Femur (tissue), 1 donor: ENCODE measurements around the gene KLK11.

Source experiments
- DNase-seq: peaks from one replicate; pipeline ENCODE4 v3.0.0-alpha.2; 2017

Gene KLK11

DNA sequence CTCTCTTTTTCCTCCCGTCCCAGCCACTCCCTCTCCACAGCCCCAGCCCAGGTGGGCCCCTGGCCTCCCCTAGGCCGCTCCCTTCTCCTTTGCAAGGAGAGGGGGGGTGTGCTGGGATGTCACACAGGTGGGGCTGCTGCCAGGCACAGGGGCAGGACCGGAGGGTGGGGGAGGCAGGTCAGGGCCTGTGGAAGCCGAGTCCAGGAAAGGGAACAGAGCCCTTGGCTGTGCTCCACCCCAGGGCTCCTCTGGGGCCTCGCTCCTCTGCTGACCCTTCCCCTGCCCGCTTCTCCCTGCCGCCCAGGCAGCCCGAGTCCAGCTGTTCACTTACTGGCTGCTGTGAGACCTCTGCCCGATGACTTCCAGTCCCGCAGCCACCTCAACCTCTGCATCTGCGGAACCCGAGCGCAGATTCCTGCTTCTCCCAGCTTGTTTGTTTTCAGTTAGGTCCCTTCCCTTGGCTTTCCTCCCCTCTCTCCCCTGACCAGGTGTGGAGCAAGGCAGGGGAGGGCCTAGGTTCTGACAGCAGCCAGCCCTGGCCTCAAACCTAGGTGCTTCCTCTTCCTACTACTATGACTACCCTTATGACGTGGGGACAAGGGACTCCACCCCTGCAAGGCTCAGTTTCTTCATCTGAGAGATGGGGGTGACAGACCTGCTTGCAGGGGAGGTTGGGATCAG is 850 bp upstream of the KLK11 start:
- no peak for DNase-seq

DNA sequence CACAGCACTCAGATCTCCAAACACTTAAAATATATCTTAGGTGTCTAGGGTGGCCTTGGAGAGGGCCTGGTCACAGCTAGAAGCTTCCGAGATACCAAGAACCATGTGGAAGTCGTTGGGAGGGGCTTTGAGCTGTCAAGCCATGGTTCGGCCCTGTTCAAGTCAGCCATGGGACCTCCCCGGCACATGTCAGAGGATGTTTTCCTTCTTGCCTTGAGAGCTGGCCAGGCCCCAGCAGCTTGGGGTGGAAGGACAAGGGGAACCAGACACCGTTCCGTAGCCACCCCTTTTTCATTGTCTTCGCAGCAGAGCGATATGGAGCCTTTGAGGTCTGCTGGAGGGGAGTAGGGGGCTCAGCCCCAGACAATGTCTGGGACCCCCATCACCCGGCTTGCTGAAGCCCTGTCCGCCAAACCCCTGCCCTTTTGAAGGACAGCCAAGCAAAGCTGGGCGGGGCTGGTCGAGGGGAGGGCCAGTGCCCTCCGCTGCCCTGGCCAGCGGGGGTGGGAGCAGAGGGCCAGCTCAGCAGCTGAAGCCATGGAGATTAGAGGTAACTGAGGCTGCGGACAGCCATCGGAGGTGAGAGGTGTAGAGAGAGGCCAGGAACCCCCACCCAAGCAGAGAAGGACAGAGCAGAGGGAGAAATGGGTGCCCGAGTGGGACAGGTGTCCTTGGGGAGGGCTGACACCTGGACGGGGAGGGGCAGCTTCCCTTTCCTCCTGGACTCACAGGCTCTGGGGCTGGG is 435 bp downstream of the KLK11 start:
- DNase-seq: no peak

DNA sequence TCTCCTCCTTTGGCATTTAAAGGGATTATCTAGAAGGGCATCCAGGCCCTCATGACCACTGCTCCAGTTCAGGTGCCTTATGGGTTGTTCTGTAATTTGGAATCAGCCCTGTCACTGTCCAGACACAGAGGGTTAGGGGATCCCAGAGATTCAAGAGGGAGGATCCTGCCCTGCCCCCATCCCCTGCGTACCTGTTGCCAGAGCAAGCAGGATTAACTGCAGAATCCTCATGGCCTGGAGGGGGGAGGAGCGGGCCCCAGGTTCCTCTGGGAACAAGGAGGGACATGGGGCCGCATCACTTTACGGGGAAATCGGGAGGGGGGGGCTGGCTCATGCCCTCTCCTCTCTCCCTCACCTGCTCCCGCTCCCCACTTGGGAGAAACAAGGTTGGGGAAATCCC is 1.0 kb downstream of the KLK11 start:
- no peak for DNase-seq

DNA sequence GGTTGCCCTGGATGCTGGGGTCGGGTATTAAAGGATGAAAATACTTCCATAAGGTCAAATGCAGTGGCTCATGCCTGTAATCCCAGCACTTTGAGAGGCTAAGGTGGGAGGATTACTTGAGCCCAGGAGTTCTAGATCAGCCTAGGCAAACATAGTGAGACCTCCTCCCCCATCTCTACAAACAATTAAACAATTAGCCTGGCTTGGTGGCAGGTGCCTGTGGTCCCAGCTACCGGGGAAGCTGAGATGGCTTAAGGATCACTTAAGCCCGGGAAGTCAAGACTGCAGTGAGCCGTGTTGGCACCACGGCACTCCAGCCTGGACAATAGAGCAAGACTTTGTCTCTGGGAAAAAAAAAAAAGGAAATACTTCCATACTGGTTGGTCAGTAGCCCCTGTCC is 1.5 kb downstream of the KLK11 start:
- DNase-seq: no peak

DNA sequence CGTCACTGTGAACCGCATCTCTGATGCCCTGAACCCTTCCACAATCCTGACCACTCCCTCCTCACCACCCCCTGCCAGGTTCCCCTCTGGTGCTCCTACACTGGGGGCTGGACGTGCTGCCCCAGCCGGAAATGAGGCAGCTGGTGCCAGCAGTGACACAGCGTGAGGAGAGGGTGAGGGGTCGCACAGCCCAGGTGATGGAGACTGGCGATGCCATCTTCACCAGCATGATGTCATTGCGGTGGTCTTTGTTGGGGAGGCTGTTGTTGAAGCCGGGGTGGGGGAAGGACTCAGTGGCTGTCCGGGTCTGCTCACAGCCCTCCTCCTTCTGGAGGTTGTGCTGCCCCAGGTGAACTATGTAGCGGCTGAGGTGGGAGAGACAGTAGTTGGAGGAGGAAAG is 2.5 kb downstream of the KLK11 start:
- DNase-seq: no peak

DNA sequence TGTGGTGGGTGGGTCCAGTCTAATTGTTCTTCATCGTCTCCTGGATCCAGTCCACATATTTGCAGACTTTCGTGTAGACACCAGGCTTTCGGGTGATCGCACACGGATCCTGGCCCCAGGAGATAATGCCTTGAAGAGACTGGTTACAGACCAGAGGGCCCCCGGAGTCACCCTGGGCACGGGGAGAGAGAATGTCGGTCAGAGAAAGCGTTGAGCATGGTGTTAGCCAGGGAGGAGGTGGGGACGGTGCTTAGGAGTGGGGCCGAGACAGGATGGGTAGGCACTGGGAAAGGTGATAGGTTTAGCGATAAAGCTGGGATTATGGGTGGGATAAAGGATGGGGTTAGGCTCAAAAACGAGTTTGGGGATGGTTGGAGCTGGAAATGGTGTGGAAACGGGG is 3.9 kb downstream of the KLK11 start:
- DNase-seq: no peak

DNA sequence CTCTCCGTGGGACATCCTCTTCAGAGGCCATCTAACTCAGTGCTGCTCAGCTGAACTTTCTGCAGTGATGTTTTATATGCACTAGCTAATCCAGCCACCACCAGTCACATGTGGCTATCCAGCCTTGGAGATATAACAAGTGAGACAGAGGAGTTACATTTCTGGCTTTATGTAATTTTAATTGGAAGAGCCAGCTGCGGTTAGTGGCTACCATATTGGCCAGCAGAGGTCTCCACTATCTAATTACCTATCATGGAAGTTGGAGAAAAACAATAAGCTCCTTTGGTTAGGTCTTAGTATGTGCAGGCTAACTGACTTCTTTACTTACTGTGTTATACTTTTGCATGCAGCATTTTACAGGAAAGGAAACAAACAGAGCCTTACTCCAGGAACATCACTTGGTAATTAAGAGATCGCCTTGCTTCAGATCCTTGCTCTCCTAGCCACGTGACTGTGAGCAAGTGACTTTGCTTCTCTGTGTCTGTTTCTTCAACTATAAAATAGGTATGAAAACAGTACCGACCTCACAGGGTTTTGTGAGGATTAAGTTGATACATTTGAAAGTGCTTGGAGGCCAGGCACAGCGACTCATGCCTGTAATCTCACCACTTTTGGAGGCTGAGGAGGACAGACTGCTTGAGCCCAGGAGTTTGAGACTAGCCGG is 5.3 kb downstream of the KLK11 start:
- no peak for DNase-seq

DNA sequence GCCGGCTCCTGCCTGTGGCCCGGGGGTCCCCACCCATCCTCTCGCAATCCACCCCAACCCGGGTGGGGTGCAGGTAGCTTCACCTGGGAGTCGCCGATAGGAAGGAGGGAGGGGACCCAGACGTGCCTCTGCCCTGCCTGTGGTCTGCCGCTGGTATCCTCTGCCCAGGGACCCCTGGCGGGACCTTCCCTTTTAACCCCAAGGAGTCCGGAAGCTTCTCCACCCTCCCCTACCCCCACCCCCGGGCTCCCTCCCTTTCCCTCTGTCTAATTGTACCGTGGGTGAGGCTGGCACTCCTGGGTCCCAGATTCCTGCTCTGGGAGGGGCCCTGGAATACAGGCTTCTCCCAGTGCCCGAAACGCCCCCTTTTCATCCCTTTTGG is 6.9 kb downstream of the KLK11 start, which contains the start of gene KLK10:
Gene KLK10, minus strand, starts transcription at position 166 of the 382 bp plus-strand sequence. CDS start 579 bp downstream, outside the sequence.
- DNase-seq: no peak

DNA sequence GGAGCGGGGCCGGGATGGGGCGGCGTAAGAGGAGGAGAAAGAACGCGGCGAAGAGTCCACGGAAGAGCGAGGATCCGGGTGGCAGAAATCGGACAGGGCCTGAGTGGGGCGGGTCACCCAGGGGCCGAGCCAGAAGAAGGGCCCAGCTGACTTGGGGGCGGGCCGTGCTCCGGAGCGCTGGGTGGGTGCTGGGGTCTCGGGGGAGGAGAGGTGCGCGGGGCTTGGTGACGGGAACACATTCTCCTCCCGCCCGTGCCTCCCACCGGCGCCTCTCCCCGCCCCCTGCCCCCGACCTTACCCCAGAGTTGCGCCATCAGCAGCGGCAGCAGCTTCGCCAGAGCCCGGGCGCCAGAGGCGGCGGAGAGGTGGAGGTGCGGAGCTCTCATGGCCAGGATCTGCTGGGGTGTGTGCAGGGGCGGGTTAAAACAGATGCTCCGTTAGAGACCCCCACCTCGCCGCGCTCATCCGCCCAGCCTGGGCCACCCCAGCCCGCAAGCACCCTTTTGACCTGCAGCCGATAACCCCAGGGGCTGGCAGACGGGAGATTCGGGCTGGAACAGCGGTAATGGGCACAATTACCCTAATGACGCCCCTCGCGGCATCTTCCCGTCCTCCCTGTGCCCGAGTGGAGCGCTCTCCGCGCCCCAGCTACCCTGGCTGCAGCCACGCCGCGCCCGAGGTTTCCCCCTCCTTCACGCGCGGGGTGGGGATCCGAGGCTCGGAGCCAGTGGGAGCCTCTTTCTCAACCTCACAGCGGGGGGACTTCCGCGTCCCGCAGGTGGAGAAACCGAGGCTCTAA is 7.5 kb downstream of the KLK11 start:
- DNase-seq: no peak

DNA sequence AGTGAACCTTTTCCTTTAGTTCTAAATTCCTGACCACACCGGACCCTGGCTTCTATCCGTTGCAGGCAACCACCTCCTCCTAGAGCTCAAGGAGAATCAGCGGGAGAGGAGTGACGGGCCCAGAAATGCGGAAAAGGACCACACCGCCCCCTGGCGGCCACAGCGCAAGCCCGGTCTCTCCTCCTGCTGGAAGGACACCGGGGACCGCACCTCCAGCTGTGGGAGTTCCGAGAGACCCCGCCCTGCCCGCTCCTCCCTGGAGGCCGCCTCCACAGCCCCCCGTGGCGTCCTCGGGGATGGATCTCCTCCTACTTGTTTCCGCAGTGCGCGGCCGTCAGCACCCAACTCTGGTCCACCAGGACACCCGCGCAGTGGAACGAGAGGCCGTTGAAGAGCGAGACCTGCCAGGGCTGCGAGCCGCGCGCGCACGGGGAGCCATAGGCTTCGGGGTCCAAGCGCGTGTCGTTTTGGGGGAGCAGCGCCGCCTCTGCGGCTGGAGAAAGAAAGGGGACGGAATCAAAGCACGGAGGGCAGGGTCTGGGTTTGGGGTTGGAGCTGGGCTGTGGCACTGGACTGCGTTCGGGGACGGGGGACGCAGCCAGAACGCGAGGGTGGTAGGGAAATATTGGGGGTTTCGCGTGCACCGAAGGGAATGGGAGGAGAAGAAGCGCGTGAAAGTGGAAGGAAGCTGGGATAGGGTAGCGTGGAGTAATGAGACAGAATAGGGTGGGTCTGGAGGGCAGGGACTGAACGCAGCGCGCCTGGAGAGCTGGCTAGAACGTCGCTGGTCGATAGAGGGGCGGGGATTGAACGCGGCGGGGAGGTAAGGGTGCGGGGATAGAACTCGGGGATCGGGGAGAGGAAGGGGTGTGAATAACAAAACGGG is 9.4 kb downstream of the KLK11 start:
- peak; percentile 57 for DNase-seq

DNA sequence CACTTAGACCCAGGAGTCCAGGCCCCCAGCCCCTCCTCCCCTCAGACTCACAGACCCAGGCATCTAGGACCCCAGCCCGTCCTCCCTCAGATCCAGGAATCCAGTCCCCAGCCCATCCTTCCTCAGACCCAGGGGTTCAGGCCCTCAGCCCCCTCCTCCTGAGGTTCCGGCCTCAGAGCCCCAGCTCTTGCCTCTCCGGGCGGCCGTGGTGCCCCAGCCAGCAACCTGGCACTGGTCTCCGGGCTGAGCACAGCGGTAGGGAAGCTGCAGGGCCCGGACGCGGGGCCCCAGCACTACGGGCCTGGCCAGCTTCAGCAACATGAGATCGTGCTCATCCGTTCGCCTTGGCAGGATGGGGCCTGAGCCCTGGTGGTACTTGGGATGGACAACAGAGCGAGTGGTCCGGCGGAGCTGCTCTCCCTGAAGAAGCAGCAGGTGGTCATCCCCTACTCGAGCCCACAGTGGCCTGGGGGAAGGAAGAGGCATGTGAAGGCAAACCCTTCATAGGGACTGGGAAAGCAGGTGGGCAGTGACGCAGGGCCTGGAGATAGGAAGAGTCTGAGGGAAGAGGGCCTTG is 10.6 kb downstream of the KLK11 start:
- DNase-seq: no peak

DNA sequence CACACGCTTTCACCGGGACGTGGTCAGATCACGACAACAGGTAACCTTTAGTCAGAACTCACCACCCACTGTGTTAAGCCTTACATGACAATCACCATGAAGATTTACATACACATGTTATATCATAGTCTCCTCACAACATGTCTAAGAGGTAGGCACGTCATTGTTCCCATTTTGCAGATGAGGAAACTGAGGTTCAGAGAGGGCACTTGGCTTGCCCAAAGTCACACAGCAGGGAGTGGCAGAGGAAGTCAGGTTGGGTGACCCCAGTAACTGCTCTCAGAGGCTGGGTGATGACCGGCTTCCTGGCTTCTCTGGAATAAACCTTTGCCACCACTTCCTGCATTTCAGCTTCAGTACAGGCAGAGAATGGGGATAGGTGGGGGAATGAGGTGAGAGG is 12.2 kb downstream of the KLK11 start:
- DNase-seq: no peak

DNA sequence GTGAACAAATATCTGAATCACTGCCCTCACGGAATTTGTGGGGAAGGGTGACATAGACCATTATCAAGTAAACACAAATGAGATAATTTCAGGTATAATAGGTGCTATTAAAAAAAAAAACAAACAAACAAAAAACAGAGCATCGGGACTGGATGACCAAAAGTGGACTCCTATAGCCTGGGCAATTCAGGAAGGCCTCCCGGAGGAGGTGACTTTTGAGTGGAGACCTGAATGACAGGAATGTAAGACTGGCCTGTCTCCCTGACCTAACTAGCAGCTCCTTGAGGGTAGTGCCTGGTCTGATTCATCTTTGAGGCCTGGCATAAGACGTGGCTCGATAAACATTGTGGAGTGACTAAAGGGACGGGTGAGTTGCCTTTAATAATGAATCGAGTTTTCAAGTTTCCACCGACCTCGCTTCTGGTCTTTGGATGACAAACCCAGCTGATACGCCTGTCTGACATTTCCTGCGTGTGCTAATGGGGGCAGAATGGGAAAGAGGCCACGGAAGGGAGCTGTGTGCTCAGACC is 13.7 kb downstream of the KLK11 start:
- DNase-seq: no peak

DNA sequence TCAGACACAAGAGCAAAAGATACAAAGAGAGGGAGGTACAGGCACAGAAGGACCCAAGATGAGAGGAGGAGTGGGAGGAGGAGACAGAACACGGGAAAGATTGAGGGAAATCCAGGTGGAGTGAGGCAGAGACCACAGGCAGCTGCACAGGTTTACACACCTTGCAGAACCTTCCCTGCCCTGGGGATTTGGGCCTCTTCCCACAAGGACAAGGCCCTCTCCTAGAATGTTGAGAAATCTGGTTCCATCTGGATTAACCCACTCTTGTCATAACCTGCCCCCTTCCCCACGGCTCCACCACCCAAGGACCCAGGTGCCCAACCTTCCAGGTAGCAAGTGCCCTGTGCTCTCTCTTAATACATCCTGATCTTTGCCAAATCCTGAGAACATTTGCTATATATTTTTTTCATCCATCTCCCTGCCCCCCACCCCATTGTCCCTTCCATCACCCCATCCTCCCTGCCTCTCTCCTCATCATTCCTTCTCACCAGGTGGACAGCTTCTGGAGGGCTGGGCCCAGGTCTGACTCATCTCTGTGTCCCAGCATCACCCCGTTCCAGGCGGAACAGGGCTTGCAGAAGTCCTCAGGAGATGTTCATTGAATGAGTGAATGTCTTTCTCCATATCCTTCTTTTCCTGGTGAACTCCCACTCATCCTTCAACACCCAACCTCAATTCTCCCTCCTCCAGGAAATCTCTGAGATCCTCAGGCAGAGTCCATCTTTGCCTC is 16.2 kb downstream of the KLK11 start:
- DNase-seq: no peak

DNA sequence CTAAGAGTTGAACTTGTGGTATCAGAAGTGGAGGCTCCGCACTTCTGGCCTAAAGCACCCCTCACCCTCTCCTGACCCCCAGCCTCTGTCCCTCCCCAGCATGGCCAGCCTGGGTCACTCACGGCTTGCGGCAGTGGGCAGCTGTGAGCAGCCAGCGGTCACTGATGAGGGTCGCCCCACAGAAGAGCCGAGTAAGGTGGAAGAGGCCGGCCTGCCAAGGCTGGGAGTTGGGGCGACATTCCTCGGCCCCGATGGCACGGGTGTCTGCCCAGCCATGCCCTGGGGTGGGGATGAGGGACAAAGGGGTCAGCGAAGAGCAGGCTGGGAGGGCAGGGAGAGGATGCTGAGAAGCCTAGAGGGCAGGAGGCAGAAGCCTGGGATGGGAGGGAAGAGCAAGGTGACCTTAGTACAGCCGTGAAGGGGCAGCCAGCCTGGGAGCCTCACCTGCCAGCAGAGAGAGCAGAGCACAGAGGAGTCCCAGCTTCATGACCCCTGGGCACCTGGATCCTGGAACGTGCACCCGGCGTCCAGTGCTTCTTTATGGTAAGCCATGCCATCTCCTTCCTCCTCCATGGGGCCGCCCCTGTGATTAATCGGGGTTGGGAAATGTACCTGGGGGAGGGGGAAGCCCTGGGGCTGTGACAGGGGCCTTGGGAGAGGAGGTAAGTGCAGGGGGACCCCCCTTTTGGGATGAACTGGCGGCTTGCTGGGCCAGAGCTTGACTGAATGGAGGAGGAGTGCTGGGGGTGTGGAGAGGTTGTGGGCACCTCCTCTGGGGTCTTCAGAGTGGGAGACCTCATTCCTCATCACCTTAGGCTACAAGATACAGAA is 17.1 kb downstream of the KLK11 start:
- DNase-seq: no peak

DNA sequence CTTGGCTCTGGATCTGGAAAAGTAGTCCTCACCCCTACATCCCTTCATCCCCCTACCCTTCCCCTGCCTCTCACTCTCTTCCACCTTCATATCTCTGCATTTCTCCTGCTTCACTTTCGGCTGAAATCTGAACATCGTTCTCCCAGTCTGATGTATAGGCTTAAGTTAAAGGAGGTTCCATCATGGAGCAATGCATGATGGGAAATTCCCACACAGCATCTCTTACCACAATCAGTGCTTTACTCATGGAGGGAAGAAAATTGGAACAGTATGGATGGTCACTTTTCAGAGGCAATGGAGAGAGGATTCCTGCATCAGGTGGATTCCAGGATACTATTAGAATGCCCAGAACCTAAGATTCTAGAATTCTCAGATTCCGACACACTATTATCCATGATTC is 18.9 kb downstream of the KLK11 start:
- DNase-seq: no peak

DNA sequence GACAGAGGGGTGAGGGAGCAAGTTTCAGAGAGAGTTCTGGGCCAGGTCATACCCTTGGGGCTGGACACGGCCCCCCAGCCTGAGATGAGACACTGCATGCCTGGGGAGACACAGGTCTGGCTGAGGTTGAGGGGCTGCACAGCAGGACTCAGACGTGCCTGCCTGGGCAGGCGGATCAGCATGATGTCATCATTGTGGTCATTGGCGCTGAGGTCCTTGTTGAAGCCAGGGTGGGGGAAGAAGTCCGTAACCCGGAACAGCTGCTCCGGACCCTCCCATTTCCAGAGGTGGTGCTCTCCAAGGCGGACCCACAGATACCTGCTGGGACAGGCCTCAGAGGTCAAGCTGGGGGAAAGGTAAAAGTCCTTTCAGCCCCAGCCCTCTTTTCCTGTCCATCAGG is 20.0 kb downstream of the KLK11 start:
- DNase-seq: no peak

DNA sequence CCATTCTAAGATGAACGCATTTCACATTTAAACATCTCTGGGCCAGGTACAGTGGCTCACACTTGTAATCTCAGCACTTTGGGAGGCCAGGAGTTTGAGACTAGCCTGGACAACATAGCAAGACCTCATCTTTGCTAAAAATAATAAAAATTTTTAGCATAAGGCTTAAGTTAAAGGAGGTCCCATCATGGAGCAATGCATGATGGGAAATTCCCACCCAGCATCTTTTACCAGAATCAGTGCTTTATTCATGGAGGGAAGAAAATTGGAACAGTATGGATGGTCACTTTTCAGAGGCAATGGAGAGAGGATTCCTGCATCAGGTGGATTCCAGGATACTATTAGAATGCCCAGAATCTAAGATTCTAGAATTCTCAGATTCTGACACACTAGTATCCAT is 21.2 kb downstream of the KLK11 start:
- no peak for DNase-seq

DNA sequence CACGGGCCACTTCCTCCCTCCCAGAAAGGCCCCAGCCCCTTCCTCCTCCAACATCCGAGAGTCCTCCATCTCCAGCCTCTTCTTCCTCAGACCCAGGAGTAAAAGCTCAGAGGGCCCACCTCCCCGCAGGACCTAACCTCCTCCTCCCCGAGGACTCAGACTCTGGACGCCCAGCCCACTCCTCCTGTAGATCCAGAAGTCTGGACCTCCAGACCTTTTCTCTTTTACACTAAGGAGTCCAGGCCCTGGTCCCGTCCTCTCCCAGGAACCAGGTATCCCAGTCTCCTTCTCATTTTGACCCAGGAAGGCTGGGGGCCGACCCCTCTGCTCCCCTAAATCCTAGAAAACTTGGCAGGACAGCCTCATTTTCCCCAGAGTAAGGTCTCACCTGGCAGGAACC is 23.1 kb downstream of the KLK11 start:
- DNase-seq: no peak
